A549 (cell line): ENCODE measurements around the gene FADS1. TPM values are rescaled to one million over a fixed set of nuclear protein-coding genes. Genes with fewer than 3 reads are reported as not detected.
A peak's percentile ranks its signal among the peaks of the same experiment; 100 is the strongest.

Source experiments
- ATAC-seq, 2 experiments: fragments of 200-7000 bp in 1 of 2; fragments of >200 bp in 1 of 2; cut with Nextera tagmentation in 1 of 2; cut with Tn5 transposase in 1 of 2; 3 replicates each; pipeline versions ENCODE4 v1.8.0 to v1.9.1; 2018 to 2020; ENCODE audit warnings: mild to moderate bottlenecking in 1 of 2, moderate library complexity in 1 of 2
- CTCF ChIA-PET: fragments of 300-600 bp; sonication (Branson Sonifier 250); formaldehyde crosslinking; extraction: SDS; loops from one replicate; lab custom pipeline; 2021; ENCODE audit warnings: antibody characterized with exemption, inconsistent platforms; lab: Yijun Ruan, JAX
- POLR2A ChIA-PET: fragments of 350-600 bp; formaldehyde crosslinking; extraction: SDS; loops from one replicate; lab custom pipeline; 2021; ENCODE audit warnings: antibody characterized with exemption, inconsistent platforms; lab: Yijun Ruan, JAX
- DNase-seq, 2 experiments: peaks; one replicate each; pipeline versions ENCODE4 v3.0.0 to v3.0.0-alpha.2; 2011 to 2016; ENCODE audit warnings: low read depth in 1 of 2, low spot score in 1 of 2
- FAIRE-seq: peaks from 2 replicates; lab custom pipeline; 2011; peaks lifted over from hg19 to GRCh38; lab: Jason Lieb, UNC
- H3K27ac ChIP-seq, 2 experiments: fragments of >200 bp; sonication (Bioruptor Twin); formaldehyde crosslinking; 3 replicates each; pipeline ENCODE4 v1.5.1; 2016 to 2017
- H3K4me1 ChIP-seq: fragments of >200 bp; sonication (Bioruptor Twin); formaldehyde crosslinking; 3 replicates; pipeline ENCODE4 v1.6.1; 2016
- H3K4me2 ChIP-seq: fragments of >200 bp; sonication (Bioruptor Twin); formaldehyde crosslinking; 3 replicates; pipeline ENCODE4 v1.6.1; 2016
- H3K4me3 ChIP-seq: fragments of >200 bp; sonication (Bioruptor Twin); formaldehyde crosslinking; 3 replicates; pipeline ENCODE4 v1.5.1; 2016
- H3K9me3 ChIP-seq: fragments of >200 bp; sonication (Bioruptor Twin); formaldehyde crosslinking; 3 replicates; pipeline ENCODE4 v1.6.1; 2016
- ATOH8 ChIP-seq: fragments of 250-450 bp; sonication (Bioruptor Pico); IDR thresholded peaks from 2 replicates; pipeline ENCODE4 v1.5.0; 2020; ENCODE audit warnings: low read depth, mild to moderate bottlenecking, moderate library complexity
- BCL3 ChIP-seq: fragments of >200 bp; sonication (Bioruptor Twin); formaldehyde crosslinking; IDR thresholded peaks from 3 replicates; pipeline ENCODE4 v1.6.1; 2016
- CBX2 ChIP-seq: fragments of 200-600 bp; sonication (generic); IDR thresholded peaks from 2 replicates; pipeline ENCODE4 v1.6.1; 2016; ENCODE audit warnings: low read depth, mild to moderate bottlenecking, borderline replicate concordance
- CHD2 ChIP-seq: fragments of 150-350 bp; IDR thresholded peaks from 2 replicates; pipeline ENCODE4 v1.6.1; 2014; ENCODE audit warnings: low read length; ENCODE audit not compliant: partially characterized antibody
- CHD4 ChIP-seq: fragments of 200-600 bp; sonication (generic); IDR thresholded peaks from 2 replicates; pipeline ENCODE4 v1.6.1; 2016; ENCODE audit warnings: antibody characterized with exemption, mild to moderate bottlenecking, borderline replicate concordance
- ELK1 ChIP-seq: fragments of 150-350 bp; IDR thresholded peaks from 2 replicates; pipeline ENCODE4 v1.6.1; 2014; ENCODE audit warnings: low read depth, mild to moderate bottlenecking, low read length
- EP300 ChIP-seq, 2 experiments: fragments of >200 bp; sonication (Bioruptor Twin); formaldehyde crosslinking; IDR thresholded peaks; 2 replicates in 1 of 2; 3 replicates in 1 of 2; pipeline ENCODE4 v1.6.1; 2016 to 2017
- FOSL2 ChIP-seq, 2 experiments: fragments of 450-650 bp in 1 of 2; fragments of >200 bp in 1 of 2; sonication (Bioruptor Twin) in 1 of 2; formaldehyde crosslinking; IDR thresholded peaks; 2 replicates each; pipeline versions ENCODE4 v1.5.0 to v1.6.1; 2016 to 2020; ENCODE audit warnings: mild to moderate bottlenecking in 1 of 2, moderate library complexity in 1 of 2
- GATA3 ChIP-seq: IDR thresholded peaks from 2 replicates; pipeline ENCODE4 v1.6.1; 2012; ENCODE audit warnings: borderline replicate concordance
- KDM5A ChIP-seq: fragments of 200-600 bp; sonication (generic); IDR thresholded peaks from 2 replicates; pipeline ENCODE4 v1.6.1; 2016; ENCODE audit warnings: antibody characterized with exemption, mild to moderate bottlenecking
- MAFK ChIP-seq: fragments of 450-650 bp; IDR thresholded peaks from 2 replicates; pipeline ENCODE4 v1.6.1; 2014; ENCODE audit not compliant: partially characterized antibody
- MAZ ChIP-seq: fragments of 150-350 bp; IDR thresholded peaks from 2 replicates; pipeline ENCODE4 v1.6.1; 2014; ENCODE audit warnings: antibody characterized with exemption, low read depth, low read length, borderline replicate concordance
- NFE2L2 ChIP-seq: fragments of 150-350 bp; conservative IDR thresholded peaks from 2 replicates; pipeline ENCODE4 v1.6.1; 2014; ENCODE audit warnings: low read length
- NPAS2 ChIP-seq: fragments of 250-450 bp; sonication (Bioruptor Pico); IDR thresholded peaks from 2 replicates; pipeline ENCODE4 v1.8.0; 2022; ENCODE audit warnings: mild to moderate bottlenecking, moderate library complexity, borderline replicate concordance
- NR3C1 ChIP-seq: fragments of >200 bp; sonication (Bioruptor Twin); formaldehyde crosslinking; IDR thresholded peaks from 3 replicates; pipeline ENCODE4 v1.6.1; 2017
- PHF8 ChIP-seq: fragments of 200-600 bp; sonication (generic); IDR thresholded peaks from 2 replicates; pipeline ENCODE4 v1.6.1; 2016; ENCODE audit warnings: low read depth, mild to moderate bottlenecking, antibody characterized with exemption, moderate library complexity, borderline replicate concordance
- POLR2A ChIP-seq: IDR thresholded peaks from 2 replicates; pipeline ENCODE4 v1.6.1; 2012; ENCODE audit warnings: mild to moderate bottlenecking, low read length
- RAD21 ChIP-seq, 2 experiments: fragments of >200 bp in 1 of 2; sonication (Bioruptor Twin) in 1 of 2; formaldehyde crosslinking in 1 of 2; IDR thresholded peaks in 1 of 2; conservative IDR thresholded peaks in 1 of 2; 2 replicates in 1 of 2; 3 replicates in 1 of 2; pipeline ENCODE4 v1.6.1; 2012 to 2018; ENCODE audit warnings: inconsistent platforms in 1 of 2
- RCOR1 ChIP-seq: fragments of 150-350 bp; IDR thresholded peaks from 2 replicates; pipeline ENCODE4 v1.6.1; 2014; ENCODE audit warnings: antibody characterized with exemption, low read length, low read depth
- RFX5 ChIP-seq: fragments of 450-650 bp; IDR thresholded peaks from 2 replicates; pipeline ENCODE4 v1.7.1; 2014; ENCODE audit warnings: antibody characterized with exemption, mild to moderate bottlenecking, moderate library complexity
- TP53 ChIP-seq: fragments of 250-450 bp; sonication (Bioruptor Pico); IDR thresholded peaks from 2 replicates; pipeline ENCODE4 v1.5.0; 2021; ENCODE audit warnings: mild to moderate bottlenecking, moderate library complexity
- ZNF302 ChIP-seq: fragments of 250-450 bp; sonication (Bioruptor Pico); IDR thresholded peaks from 2 replicates; pipeline ENCODE4 v1.9.0; 2021; ENCODE audit warnings: inconsistent platforms, mild to moderate bottlenecking, moderate library complexity
- ZSCAN20 ChIP-seq: fragments of 250-450 bp; sonication (Bioruptor Pico); IDR thresholded peaks from 2 replicates; pipeline ENCODE4 v1.8.0; 2022; ENCODE audit warnings: mild to moderate bottlenecking, moderate library complexity
- WGBS: methylation state at CpG from one replicate; pipeline ENCODE4 v1.1.6; 2017; ENCODE audit errors: missing lambda C conversion rate; 5-methylcytosine and 5-hydroxymethylcytosine counted together
- polyA plus RNA-seq, 4 experiments: library from polyadenylated mRNA; depleted of rRNA in 3 of 4; stranded (reverse); fragments of >200 nt; fragmentation: RNase III in 1 of 4; extraction: RNeasy Plus Mini Kit Qiagen cat#74134 plus additional on column Dnase treatment in 1 of 4; gene quantifications; 2 replicates in 3 of 4; 3 replicates in 1 of 4; pipeline ENCODE4 v1.2.3, GENCODE V29; 2011 to 2017

Gene FADS1
- polyA plus RNA-seq, 2 of the 4 experiments (the other 2 are of a cell fraction) = 163 to 205 TPM

GRCh38 chr11:61814247-61814957, 2.4 kb downstream of the FADS1 start:
- Histone ChIP-seq H3K27ac (peak overlapping the region; percentile 96 to 98), H3K4me1 (peaks cover 21% of the 10 kb centered on the region; the same call in 2 of the 3 replicates), H3K4me2 (peak overlapping the region; percentile 89), H3K4me3 (peak overlapping the region; percentile 52), H3K9me3 (no peaks in the 10 kb centered on the region)
- TF ChIP-seq BCL3 (no peak), MAFK (no peak), POLR2A (peak; percentile 12; the same call in 1 of the 2 replicates), EP300 (IDR thresholded peaks at IDR 0.05) (no peak), ZSCAN20 (CRISPR knock-in tag) (no peak), GATA3 (no peak), PHF8 (no peak)
- FAIRE-seq = no peak
- ChIA-PET POLR2A (interaction anchor here (0.6 to 6.0 kb wide), 16 partner anchors 8 to 1027 kb away, joined by 3 to 71 read pairs (median 6); partner anchors contain the start of genes C11orf98, CSKMT, FADS2 and FEN1), CTCF (interaction anchor here (0.6 to 10.5 kb wide), 19 partner anchors 9 to 774 kb away, joined by 3 to 145 read pairs (median 6); partner anchors contain the start of genes FADS2, FEN1 and TMEM258)
- ATAC-seq = peak in 1 of 2 experiments; percentile 5; a peak in 2 of 6 replicates
- peak in 1 of 2 experiments; percentile 82 for DNase-seq
- 69% methylated on average over 16 of the region's 16 CpGs for WGBS

- H3K9me3 ChIP-seq = no peaks in the 10 kb centered on the region
- FAIRE-seq (no peak), DNase-seq (no peak), ATAC-seq (no peak)
- CTCF ChIA-PET = interaction anchor here (1.4 to 10.5 kb wide), 6 partner anchors 16 to 295 kb away, joined by 3 to 145 read pairs (median 12); partner anchors contain the start of gene FADS2
- 96% methylated on average over 4 of the region's 4 CpGs for WGBS
- POLR2A ChIA-PET = interaction anchor here (0.7 kb wide), 1 partner anchor 389 kb away, joined by 4 read pairs; no protein-coding TSS in a partner anchor
- no peak overlapping the region for H3K27ac ChIP-seq
- no peak overlapping the region for H3K4me3 ChIP-seq
- no peak overlapping the region for H3K4me2 ChIP-seq
- peaks cover 11% of the 10 kb centered on the region; the same call in 2 of the 3 replicates for H3K4me1 ChIP-seq
- TF ChIP-seq RFX5 = no peak
- TF ChIP-seq CBX2 = no peak
- no peak for TF ChIP-seq NPAS2
- TF ChIP-seq MAZ = no peak
- no peak for TF ChIP-seq RCOR1
- TF ChIP-seq, all 56 proteins: peak for 0
Measured at GRCh38 chr11:61812736-61813411, 3.9 kb downstream of the FADS1 start.

- H3K4me2 ChIP-seq = no peak overlapping the region
- DNase-seq (no peak), ATAC-seq (no peak), FAIRE-seq (no peak)
- no peak overlapping the region for H3K4me3 ChIP-seq
- 0 out of 3 replicates have a peak, but pooled peaks cover 7% of the 10 kb centered on the region for H3K4me1 ChIP-seq
- no peaks in the 10 kb centered on the region for H3K9me3 ChIP-seq
- H3K27ac ChIP-seq = no peak overlapping the region
- TF ChIP-seq CHD2 = no peak
- no peak for TF ChIP-seq FOSL2 (IDR thresholded peaks at IDR 0.05)
- peak; percentile 14; the same call in 1 of the 2 replicates for TF ChIP-seq FOSL2 (CRISPR knock-in tag; IDR thresholded peaks at IDR 0.05)
- ChIA-PET POLR2A (no interaction called here), CTCF (interaction anchor here (0.9 to 10.5 kb wide), 10 partner anchors 9 to 296 kb away, joined by 3 to 145 read pairs (median 4); partner anchors contain the start of gene FADS2)
- 93% methylated on average over 5 of the region's 5 CpGs for WGBS
Measured at GRCh38 chr11:61811831-61812230, 5.0 kb downstream of the FADS1 start.

- H3K27ac ChIP-seq = no peak overlapping the region
- no peak overlapping the region for H3K4me2 ChIP-seq
- ATAC-seq (no peak), FAIRE-seq (no peak), DNase-seq (no peak)
- WGBS = 92% methylated on average over 8 of the region's 8 CpGs
- no peaks in the 10 kb centered on the region for H3K9me3 ChIP-seq
- H3K4me1 ChIP-seq = 0 out of 3 replicates have a peak, but pooled peaks cover 7% of the 10 kb centered on the region
- ChIA-PET CTCF (interaction anchor here (0.6 to 10.5 kb wide), 7 partner anchors 10 to 297 kb away, joined by 3 to 145 read pairs (median 3); partner anchors contain the start of gene FADS2), POLR2A (no interaction called here)
- H3K4me3 ChIP-seq = no peak overlapping the region
- TF ChIP-seq ATOH8 (no peak), FOSL2 (IDR thresholded peaks at IDR 0.05) (no peak), FOSL2 (CRISPR knock-in tag; IDR thresholded peaks at IDR 0.05) (no peak), TP53 (CRISPR knock-in tag) (no peak), MAZ (no peak), RFX5 (no peak), EP300 (IDR thresholded peaks at IDR 0.05) (no peak), ZNF302 (CRISPR knock-in tag) (no peak), KDM5A (no peak), CHD4 (no peak), NFE2L2 (no peak), ELK1 (no peak), RAD21 (conservative IDR thresholded peaks at IDR 0.05 in 1 of 2, IDR thresholded peaks at IDR 0.05 in 1 of 2) (no peak), NPAS2 (no peak), NR3C1 (no peak)
Measured at GRCh38 chr11:61810671-61811175, 6.1 kb downstream of the FADS1 start.
